MM.1S (cell line): Measurements from ENCODE around the gene HEXIM1.
A peak's percentile ranks its signal among the peaks of the same experiment; 100 is the strongest.

Experiments used
- DNase-seq: peaks from one replicate; pipeline ENCODE4 v3.0.0-alpha.2; 2015
- H2AFZ ChIP-seq: fragments of 300-600 bp; sonication (generic); 2 replicates; pipeline ENCODE4 v1.6.0; 2016; ENCODE audit warnings: antibody characterized with exemption, low read length
- H3F3A ChIP-seq: fragments of 300-600 bp; sonication (generic); 2 replicates; pipeline ENCODE4 v1.6.1; 2016; ENCODE audit warnings: mild to moderate bottlenecking, antibody characterized with exemption, low read length, moderate library complexity, mixed read lengths; ENCODE audit not compliant: insufficient read depth
- H3K27ac ChIP-seq: fragments of 300-600 bp; sonication (generic); 2 replicates; pipeline ENCODE4 v1.5.1; 2016; ENCODE audit warnings: mild to moderate bottlenecking, low read length
- H3K27me3 ChIP-seq: fragments of 300-600 bp; sonication (generic); replicated peaks from 2 replicates; pipeline ENCODE4 v1.6.0; 2016; ENCODE audit warnings: low read length; ENCODE audit not compliant: insufficient read depth
- H3K36me3 ChIP-seq: fragments of 300-600 bp; sonication (generic); replicated peaks from 2 replicates; pipeline ENCODE4 v1.6.1; 2016; ENCODE audit warnings: mild to moderate bottlenecking, low read length, mixed read lengths; ENCODE audit not compliant: insufficient read depth
- H3K4me1 ChIP-seq: fragments of 300-600 bp; sonication (generic); 2 replicates; pipeline ENCODE4 v1.6.1; 2016; ENCODE audit warnings: low read length, mixed read lengths
- H3K4me2 ChIP-seq: fragments of 300-600 bp; sonication (generic); 2 replicates; pipeline ENCODE4 v1.6.0; 2016; ENCODE audit warnings: low read depth, low read length
- H3K4me3 ChIP-seq: fragments of 300-600 bp; sonication (generic); 2 replicates; pipeline ENCODE4 v1.5.1; 2016; ENCODE audit warnings: low read length, mixed read lengths
- H3K79me2 ChIP-seq: fragments of 300-600 bp; sonication (generic); 2 replicates; pipeline ENCODE4 v1.6.1; 2016; ENCODE audit warnings: mixed run types, low read length, mixed read lengths
- H3K9ac ChIP-seq: fragments of 300-600 bp; sonication (generic); 2 replicates; pipeline ENCODE4 v1.6.1; 2016; ENCODE audit warnings: low read length, mixed read lengths
- H3K9me2 ChIP-seq: fragments of 300-600 bp; sonication (generic); replicated peaks from 2 replicates; pipeline ENCODE4 v1.6.1; 2016; ENCODE audit warnings: mild to moderate bottlenecking, low read length, mixed read lengths; ENCODE audit not compliant: insufficient read depth
- H3K9me3 ChIP-seq: fragments of 300-600 bp; sonication (generic); replicated peaks from 2 replicates; pipeline ENCODE4 v1.6.1; 2016; ENCODE audit warnings: mild to moderate bottlenecking, low read length, mixed read lengths; ENCODE audit not compliant: insufficient read depth
- H4K20me1 ChIP-seq: fragments of 300-600 bp; sonication (generic); 2 replicates; pipeline ENCODE4 v1.6.1; 2016; ENCODE audit warnings: mild to moderate bottlenecking, low read length, moderate library complexity, mixed read lengths; ENCODE audit not compliant: insufficient read depth
- EZH2 ChIP-seq: fragments of 300-600 bp; sonication (generic); optimal IDR thresholded peaks from 2 replicates; pipeline ENCODE3; 2017; ENCODE audit warnings: low read depth, mild to moderate bottlenecking, antibody characterized with exemption, low read length, mixed read lengths
- EZH2phosphoT487 ChIP-seq: fragments of 300-600 bp; sonication (generic); IDR thresholded peaks from 2 replicates; pipeline ENCODE4 v1.6.1; 2018; ENCODE audit warnings: antibody characterized with exemption, low read length
- TF ChIP-seq, protein P1 (sequence below): fragments of 300-600 bp; sonication (generic); IDR thresholded peaks from 2 replicates; pipeline ENCODE4 v1.5.1; 2016; ENCODE audit warnings: antibody characterized with exemption, low read length, mixed read lengths

Gene HEXIM1, protein sequence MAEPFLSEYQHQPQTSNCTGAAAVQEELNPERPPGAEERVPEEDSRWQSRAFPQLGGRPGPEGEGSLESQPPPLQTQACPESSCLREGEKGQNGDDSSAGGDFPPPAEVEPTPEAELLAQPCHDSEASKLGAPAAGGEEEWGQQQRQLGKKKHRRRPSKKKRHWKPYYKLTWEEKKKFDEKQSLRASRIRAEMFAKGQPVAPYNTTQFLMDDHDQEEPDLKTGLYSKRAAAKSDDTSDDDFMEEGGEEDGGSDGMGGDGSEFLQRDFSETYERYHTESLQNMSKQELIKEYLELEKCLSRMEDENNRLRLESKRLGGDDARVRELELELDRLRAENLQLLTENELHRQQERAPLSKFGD

DNA sequence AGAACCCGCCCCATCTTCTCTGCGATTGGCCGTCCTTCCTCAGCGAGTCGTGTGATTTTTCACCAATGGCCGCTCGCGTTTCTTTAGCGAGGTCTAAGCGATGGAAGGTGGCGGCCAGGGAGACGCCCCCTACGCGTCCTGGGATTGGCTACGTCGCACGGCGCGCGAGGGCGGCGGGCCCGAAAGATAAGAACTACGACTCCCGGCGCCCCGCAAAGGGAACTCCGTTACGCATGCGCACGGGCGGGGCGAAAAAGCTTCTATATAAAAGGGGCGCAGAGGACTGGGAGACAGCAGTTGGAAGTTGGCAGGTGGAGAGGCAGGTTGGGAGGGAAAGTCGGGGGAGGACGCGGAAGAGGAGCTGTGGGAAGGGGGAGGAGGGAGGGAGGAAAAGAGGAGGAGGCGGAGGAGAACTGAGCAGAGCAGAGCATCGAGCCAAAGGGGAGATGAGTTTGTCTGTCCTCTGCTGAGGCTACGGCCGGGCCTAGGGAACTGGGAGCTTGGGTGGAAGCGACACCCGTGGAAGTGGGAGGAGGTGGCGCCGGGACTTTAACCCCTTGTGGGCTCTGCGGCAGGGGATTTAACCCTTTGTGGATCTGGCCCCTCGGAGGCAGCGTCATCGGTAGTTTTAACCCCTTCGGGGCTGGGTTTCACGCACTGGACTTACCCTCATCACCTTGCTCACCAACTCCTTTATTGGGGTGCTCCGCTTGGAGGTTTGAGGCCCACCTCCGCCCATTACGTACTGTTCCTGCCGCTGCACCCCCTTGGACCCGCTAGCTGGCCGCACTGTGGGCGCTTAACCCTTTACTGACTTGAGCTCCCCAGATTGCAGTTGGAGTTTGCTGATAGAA, at the start of gene HEXIM1:
HEXIM1 (plus strand) TSS at position 293 of the 854 bp plus-strand sequence. CDS start 716 bp downstream, outside the sequence.
- Histone ChIP-seq H4K20me1 (no peaks in the 10 kb centered on the region; the same call in 1 of the 2 replicates), H2AFZ (peak within 1 kb of the TSS; percentile 73), H3K9me3 (no peaks in the 10 kb centered on the region), H3K4me2 (peak within 1 kb of the TSS; percentile 90), H3K27me3 (no peaks in the 10 kb centered on the region), H3K79me2 (peaks cover 25% of the 10 kb centered on the region), H3K4me1 (peaks cover 13% of the 10 kb centered on the region), H3K4me3 (peak within 1 kb of the TSS; percentile 83), H3F3A (peaks cover 40% of the 10 kb centered on the region), H3K9me2 (no peaks in the 10 kb centered on the region), H3K36me3 (no peaks in the 10 kb centered on the region), H3K27ac (peak within 1 kb of the TSS; percentile 91), H3K9ac (peak within 1 kb of the TSS; percentile 97)
- no peak for TF ChIP-seq EZH2phosphoT487
- TF ChIP-seq, protein P1, sequence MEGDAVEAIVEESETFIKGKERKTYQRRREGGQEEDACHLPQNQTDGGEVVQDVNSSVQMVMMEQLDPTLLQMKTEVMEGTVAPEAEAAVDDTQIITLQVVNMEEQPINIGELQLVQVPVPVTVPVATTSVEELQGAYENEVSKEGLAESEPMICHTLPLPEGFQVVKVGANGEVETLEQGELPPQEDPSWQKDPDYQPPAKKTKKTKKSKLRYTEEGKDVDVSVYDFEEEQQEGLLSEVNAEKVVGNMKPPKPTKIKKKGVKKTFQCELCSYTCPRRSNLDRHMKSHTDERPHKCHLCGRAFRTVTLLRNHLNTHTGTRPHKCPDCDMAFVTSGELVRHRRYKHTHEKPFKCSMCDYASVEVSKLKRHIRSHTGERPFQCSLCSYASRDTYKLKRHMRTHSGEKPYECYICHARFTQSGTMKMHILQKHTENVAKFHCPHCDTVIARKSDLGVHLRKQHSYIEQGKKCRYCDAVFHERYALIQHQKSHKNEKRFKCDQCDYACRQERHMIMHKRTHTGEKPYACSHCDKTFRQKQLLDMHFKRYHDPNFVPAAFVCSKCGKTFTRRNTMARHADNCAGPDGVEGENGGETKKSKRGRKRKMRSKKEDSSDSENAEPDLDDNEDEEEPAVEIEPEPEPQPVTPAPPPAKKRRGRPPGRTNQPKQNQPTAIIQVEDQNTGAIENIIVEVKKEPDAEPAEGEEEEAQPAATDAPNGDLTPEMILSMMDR: no peak
- TF ChIP-seq EZH2: no peak
- peak; percentile 100 for DNase-seq

DNA sequence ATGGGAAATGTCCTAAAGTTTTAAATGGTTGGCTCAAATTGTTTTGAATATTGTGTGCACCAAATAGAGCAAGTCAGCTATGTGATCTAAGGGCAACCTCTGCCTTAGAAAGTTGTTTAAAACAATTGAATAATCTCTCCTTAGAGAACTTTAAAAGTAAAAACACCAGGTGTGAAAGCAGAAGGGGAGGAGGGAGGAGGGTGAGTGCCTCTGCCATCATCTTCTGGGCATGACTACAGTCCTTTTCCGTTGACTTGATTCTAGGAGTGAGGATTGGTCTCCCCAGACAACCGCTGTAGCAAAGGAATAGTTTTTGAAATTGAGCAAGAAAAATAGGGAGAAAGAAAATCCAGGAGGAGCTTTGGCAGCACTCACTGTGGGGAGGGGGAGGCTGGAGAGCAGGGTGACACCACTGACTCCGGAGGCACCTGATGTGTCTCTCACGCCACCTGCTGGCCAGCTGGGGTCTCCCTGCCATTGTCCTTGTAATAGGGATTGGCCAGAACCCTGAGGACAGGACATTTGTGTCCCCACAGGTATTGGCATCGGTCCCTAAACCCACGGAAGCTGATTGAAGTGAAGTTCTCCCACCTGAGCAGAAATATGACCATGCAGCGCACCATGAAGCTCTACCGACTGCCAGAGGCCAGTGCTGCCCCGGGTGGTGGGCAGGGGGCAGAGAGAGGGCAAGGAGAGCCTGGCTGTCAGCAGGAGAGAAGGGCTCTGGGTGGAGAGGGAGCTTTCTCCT, 49.2 kb upstream of the HEXIM1 start:
- H2AFZ ChIP-seq: no peak overlapping the region
- H3K27me3 ChIP-seq: no peaks in the 10 kb centered on the region

DNA sequence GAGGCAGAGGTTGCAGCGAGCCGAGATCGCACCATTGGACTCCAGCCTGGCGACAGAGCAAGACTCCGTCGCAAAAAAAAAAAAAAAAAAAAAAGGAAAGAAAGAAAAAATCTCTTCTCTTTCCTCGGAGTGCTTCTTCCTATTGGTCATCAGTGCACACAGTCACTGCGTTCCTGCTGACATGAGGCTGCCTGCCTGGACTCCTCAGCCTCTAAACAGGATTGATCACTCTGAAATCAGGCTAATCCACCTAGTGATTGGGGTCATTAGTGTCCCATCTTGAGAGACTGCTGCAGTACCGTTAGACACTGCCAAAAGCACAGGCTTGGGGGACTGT, 46.8 kb upstream of the HEXIM1 start:
- Histone ChIP-seq H3K4me1 (no peaks in the 10 kb centered on the region), H3F3A (no peaks in the 10 kb centered on the region), H3K36me3 (peaks cover 19% of the 10 kb centered on the region; the same call in 1 of the 2 replicates), H3K4me2 (no peak overlapping the region), H3K27ac (no peak overlapping the region), H3K9ac (no peak overlapping the region), H3K4me3 (no peak overlapping the region), H3K9me2 (no peaks in the 10 kb centered on the region), H3K9me3 (no peaks in the 10 kb centered on the region), H3K79me2 (peaks cover 3% of the 10 kb centered on the region; the same call in 1 of the 2 replicates), H4K20me1 (no peaks in the 10 kb centered on the region), H2AFZ (no peak overlapping the region), H3K27me3 (no peaks in the 10 kb centered on the region)
- TF ChIP-seq EZH2phosphoT487 (no peak), EZH2 (no peak)
- TF ChIP-seq, protein P1: no peak
- DNase-seq: no peak

More for the DNA sequence above, 49.2 kb upstream of the HEXIM1 start:
- Histone ChIP-seq H3K9me2 (no peaks in the 10 kb centered on the region), H3K4me1 (no peaks in the 10 kb centered on the region), H4K20me1 (no peaks in the 10 kb centered on the region), H3K9me3 (no peaks in the 10 kb centered on the region), H3K4me2 (no peak overlapping the region), H3F3A (no peaks in the 10 kb centered on the region), H3K79me2 (peaks cover 3% of the 10 kb centered on the region; the same call in 1 of the 2 replicates), H3K9ac (no peak overlapping the region), H3K27ac (no peak overlapping the region), H3K4me3 (no peak overlapping the region), H3K36me3 (peaks cover 19% of the 10 kb centered on the region)
- TF ChIP-seq, protein P1: peak; percentile 82
- no peak for TF ChIP-seq EZH2phosphoT487
- DNase-seq: peak; percentile 62
